RPMI7951 (cell line): ENCODE measurements around the gene TENT5A. TPM values are rescaled to one million over a fixed set of nuclear protein-coding genes. Genes with fewer than 3 reads are reported as not detected.

Experiments used
- DNase-seq: peaks from one replicate; pipeline ENCODE4 v3.0.0-alpha.2; 2012; ENCODE audit warnings: low read depth
- total RNA-seq: library from RNA; depleted of rRNA; stranded (reverse); fragments of >200 nt; shearing (Covaris generic); gene quantifications from 2 replicates; pipeline ENCODE4 v1.2.3, GENCODE V29; 2014

Gene TENT5A
- total RNA-seq, 1 experiment from 2014 or later, result 14.8 TPM

DNA sequence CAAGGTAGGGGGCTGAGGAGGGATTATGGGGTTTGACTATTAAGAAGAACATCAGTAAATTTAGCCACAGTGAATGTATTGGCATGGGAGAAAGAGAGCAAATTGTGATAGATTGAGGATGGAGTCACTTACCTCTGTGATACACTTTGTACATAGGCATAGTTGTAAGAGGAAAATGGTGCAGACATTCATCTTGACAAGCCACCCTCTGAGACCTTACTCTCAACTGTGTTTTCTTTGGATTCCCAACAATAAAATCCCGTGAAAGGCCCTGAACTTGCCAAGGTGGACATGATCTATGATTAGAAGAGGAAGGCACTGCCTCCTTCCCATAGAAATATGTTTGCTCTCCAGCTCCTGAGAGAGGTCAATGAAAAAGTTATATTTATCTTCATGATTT is 18.6 kb upstream of the TENT5A start:
- DNase-seq, result no peak

DNA sequence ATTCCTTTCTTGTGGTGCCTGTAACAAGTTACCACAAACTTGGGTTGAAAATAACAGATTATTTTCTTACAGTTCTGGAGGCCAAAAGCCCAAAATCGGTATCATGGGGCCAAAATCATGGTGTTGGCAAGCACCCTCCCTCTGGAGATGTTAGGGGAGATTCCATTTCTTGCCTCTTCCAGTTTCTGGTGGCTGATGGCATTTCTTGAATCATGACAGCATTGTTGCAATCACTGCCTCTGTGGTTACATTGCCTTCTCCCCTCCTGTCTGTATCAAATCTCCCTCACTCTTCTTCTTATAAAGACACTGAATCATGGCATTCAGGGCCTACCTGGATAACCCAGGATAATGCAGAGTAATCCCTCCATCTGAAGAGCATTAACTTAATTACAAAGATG is 17.9 kb upstream of the TENT5A start:
- DNase-seq, result no peak

DNA sequence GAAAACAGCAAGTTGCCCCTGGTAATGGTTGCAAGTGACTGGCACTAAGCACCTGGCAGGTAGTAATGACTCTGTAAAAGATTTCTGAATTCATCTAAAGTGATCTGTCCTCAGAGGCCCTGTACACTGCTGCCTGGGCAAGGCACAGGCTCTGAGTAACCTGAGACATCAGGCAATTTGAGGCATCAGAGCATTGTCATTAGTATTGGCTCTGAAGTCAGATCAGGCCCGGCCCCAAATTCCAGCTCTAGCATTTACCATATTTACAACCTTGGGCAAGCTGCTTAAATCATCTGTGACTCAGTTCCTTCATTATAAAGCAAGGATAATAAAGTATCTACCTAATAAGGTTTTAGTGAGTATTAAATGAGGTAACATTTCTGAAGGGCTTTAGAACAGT is 17.3 kb upstream of the TENT5A start:
- peak; percentile 24 for DNase-seq

- DNase-seq, result no peak
Measured at GRCh38 chr6:81768150-81768942, 15.9 kb upstream of the TENT5A start.

DNA sequence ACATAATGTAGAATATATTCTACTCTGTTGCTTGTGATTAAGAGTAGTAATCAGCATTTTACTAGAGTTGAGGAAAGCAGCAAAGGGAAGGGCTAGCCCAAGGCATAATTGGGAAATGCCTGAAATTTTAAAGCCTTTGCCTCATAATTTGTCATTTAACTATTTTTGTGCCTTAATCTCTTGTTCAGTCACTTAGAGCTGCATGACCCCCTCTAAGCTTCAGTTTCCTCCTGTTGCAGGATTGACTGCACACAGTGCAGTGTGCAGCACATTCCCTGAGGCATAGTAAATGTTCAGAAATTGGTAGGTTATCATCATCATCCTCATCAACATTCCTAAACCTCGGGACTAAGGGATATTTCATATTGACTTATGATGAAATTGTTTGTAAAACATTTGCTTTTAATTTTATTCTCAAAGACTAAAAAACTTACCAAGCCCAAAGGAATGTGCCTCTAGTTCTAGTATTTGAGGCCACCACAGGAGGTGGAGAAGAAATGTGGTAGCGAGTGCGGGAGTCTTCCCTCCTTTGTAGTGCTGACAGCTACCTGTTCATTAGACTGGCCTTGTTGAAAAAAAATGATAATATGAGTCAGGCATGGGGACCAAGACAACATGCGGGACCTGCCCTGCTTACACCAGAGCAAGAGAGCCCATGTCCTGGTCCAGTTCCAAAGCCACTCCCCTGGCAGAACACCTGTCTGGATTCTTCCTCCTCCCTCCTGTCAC is 14.8 kb upstream of the TENT5A start:
- peak; percentile 64 for DNase-seq

DNA sequence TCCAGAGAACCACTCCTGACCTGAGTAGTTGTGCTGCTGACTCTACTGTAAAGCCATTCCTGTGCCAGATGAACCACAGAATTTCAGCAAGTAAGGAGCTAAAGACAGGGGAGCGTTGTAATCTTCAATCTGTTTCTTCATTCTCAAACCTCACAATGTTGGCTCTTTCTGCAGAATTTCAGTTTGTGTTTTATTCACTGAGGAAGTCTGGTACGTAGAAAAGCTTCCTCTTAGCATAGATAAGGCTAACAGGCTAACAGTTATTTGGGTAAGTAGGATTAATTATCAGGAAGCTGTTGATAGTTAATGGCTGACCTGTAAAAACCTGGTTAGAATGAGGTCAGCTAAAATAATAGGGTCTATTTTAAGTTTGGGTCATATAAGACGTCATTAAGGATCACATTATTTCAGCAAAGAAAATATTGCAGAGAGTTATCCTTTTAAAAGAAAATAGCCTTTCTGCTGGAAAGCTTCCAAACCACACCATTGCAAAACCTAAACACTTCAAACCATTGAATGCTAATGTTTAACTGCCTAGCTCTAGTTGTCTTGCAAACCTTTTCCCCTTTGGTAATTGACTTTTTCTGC is 14.1 kb upstream of the TENT5A start:
- DNase-seq, result peak; percentile 83

DNA sequence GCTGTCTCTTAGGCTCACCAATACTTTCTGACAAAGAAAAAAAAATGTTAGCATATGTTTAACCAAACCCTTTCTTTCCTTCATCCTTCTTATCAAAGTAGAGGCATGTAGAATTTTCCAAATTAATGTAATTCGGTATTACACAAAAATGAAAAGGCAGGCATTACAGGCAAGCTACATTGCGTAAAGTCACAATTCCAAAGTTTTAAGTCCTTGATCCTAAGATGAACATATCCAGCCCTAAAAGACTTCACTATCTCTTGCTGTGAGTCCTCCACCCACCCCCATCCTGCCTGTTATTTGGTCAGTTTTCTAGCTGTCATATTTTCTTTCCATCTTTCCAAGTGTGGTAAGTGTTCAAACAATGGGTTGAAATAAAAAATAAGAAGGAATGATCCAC is 12.1 kb upstream of the TENT5A start:
- no peak for DNase-seq

DNA sequence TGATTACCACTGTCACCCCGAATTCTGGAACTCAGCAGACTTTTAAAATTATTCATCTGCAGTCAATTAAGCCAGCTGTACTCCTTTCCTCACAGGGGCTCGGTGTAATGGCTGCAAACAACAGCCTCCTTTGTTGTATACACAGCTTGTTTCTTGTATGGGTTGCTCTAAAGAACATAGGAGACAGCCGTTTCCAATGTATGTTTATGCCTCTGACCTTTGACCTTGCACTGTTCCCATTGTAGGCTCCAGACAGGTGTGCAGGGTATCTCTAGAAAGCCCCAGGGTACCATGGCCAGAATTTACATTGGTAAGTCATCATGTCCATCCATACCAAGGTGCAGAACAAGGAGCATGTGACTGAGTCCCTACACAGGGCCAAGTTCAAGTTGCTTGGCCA is 11.5 kb upstream of the TENT5A start:
- no peak for DNase-seq

DNA sequence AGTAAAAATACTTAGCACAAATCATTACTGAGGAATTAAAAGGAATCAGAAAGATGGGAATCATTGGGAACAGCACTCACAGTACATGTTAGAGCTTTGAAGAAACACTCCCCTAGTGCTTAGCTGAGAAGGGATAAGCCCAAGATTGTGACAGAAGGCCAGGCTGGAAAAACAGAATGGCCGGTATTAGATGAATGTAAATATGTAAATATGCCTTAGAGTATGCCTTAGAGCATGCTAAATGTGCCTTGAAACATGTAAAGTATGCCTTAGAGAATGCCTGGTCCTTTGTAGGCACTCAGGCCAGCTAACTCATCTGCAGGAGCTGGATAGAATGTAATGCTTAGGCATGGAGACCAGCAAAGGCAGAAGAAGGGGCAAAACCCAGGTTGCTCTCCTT is 10.6 kb upstream of the TENT5A start:
- DNase-seq, result no peak

- DNase-seq, result no peak
Measured at GRCh38 chr6:81762606-81763005, 10.1 kb upstream of the TENT5A start.

DNA sequence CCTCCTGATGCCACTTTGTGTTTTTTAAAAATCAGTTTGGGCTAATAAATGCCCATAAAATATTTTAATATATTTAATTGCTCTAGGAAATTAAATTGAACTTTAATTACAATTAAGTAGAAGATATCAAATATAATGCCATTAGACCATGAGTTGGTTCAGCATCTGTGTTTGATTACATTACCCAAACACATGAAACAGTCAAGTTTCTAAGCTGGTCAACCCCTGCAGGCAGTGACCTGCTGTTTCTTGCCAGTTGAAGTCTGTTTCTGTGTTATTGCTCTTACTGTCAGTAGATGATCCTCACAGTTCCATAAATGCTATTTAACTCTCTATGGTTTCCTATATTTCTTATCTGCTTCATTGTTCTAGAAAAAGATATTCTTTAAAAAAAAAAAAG is 9.7 kb upstream of the TENT5A start:
- DNase-seq, result peak; percentile 71

DNA sequence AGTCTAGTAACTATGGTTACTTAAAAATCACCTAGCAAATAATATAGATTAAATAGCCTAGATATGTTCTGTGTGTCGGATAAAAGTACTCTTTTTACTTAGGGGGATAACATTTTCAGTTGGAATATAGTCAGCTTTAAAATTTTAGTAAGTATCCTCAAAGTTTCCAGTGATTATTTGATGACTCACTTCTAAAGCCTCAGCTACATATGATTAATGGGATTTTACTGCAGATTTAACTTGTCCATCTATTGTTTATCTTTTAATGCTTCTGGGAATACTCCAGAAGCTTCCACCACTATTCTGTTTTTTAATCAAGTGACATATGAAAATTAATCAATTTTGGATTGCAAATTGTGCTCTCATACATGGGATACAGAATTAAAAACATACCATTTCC is 8.7 kb upstream of the TENT5A start:
- DNase-seq, result peak; percentile 46

- no peak for DNase-seq
Measured at GRCh38 chr6:81759782-81760181, 7.3 kb upstream of the TENT5A start.

DNA sequence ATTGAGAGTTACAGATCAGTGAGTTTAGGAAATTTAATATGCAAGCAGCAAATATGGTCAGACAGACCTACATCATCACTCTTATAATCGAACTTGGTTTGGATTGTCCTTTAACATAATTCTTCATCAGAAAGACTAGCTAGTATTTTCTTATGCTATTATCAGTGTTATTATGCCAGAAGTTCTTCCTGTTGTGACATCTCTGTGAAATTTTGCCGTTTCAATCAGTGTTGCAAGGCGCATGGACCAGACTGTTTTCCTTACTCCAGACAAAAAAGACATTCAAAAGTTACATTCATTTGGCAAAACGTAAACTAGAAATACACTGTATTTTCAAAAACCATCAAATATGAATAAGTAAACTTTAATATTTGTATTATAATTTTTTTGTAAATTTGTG is 5.7 kb upstream of the TENT5A start:
- DNase-seq, result no peak

DNA sequence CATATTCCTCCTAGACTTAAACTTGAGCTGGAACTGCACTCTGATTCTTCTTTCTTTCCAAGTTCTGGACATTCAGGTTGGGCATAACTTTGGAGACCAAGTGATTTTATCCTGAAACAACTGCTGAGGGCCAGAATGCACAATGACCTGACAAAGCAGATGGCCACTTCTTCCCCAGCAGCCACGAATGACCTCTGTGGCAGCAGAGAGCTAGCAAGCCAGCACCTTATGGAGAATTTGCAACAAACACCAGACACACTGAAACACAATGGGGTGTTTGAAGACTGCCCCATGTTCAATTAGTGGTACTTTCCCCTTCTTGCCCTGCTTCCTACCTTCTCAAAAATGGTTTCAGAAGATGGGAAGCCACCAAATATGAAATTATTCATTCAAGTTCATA is 4.2 kb upstream of the TENT5A start:
- DNase-seq, result no peak

GRCh38 chr6:81755551-81755950 is 3.1 kb upstream of the TENT5A start:
- no peak for DNase-seq

- no peak for DNase-seq
Measured at GRCh38 chr6:81754906-81755305, 2.4 kb upstream of the TENT5A start.

- peak; percentile 63 for DNase-seq
Measured at GRCh38 chr6:81753711-81754577, 1.5 kb upstream of the TENT5A start.

- peak; percentile 94 for DNase-seq
Measured at GRCh38 chr6:81752921-81753710, 635 bp upstream of the TENT5A start.

DNA sequence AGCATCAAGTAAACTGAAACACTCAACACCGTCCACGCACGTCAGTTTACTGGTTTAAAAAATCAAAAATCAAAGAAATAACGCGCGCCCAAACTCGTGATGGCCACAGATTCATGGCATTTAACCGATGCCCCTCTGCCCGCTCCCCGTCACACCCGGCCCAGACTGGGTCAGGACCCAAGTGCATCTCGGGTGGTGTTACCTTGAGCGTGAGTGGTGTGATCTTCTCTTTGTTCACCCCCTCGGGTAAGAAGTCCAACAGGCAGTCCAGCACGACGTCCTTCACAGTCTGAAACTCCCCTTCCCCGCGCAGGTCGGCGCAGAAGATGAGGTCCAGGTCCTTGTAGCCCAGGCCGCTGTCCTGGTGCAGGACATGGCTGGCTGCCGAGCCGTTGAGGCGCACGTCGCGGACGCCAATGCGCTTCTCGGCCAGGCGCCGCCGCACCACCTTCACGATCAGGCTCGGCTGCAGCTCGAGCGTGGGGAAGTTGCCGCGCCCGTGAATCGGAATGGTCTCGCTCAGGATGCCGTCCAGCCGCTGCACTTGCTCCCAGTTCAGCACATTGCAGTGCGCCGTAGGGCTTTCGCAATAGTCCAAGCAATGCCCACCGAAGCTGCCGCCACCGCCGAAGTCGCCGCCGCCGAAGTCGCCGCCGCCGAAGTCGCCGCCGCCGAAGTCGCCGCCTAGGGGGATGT is 945 bp downstream of the TENT5A start:
- peak; percentile 60 for DNase-seq
